Measurements from ENCODE around the gene TMEM198. TPM values are rescaled to one million over a fixed set of nuclear protein-coding genes. Genes with fewer than 3 reads are reported as not detected.

The TMEM198 gene
- polyA plus RNA-seq, 1 donor (not counting 4 experiments of a cell fraction or from before 2014, with no cell fraction given), result 0.81 TPM

GRCh38 chr2:219509780-219510511, 33.9 kb upstream of the TMEM198 start:
- H2AFZ ChIP-seq (ENCODE audit: control insufficient read depth, low read length), result no peak overlapping the region
- TF ChIP-seq EZH2 (IDR thresholded peaks at IDR 0.05; ENCODE audit: low read length) (peak; percentile 89), CTCF (optimal IDR thresholded peaks at IDR 0.05 in 1 of 3, IDR thresholded peaks at IDR 0.05 in 1 of 3, conservative IDR thresholded peaks at IDR 0.05 in 1 of 3; ENCODE audit: extremely low read depth in 1 of 3, insufficient read depth in 2 of 3, low read length in 3 of 3) (peak; percentile 77 to 94 (median 92))
- H3K79me2 ChIP-seq (ENCODE audit: control insufficient read depth, insufficient read depth, low read length), result no peaks in the 10 kb centered on the region
- no peak overlapping the region for H3K9ac ChIP-seq (ENCODE audit: control insufficient read depth, extremely low read depth, insufficient read depth, low read length)
- no peak overlapping the region for H3K4me3 ChIP-seq (ENCODE audit: control insufficient read depth in 2 of 3, extremely low read depth in 1 of 3, insufficient read depth in 2 of 3, low read depth in 1 of 3, low read length in 3 of 3)
- no peaks in the 10 kb centered on the region for H3K9me1 ChIP-seq (ENCODE audit: control insufficient read depth, extremely low read depth, insufficient read depth, low read length)
- FAIRE-seq, result no peak
- peaks cover 55% of the 10 kb centered on the region for H3K27me3 ChIP-seq (ENCODE audit: control insufficient read depth, extremely low read depth, insufficient read depth, low read length)
- no peaks in the 10 kb centered on the region for H3K9me3 ChIP-seq (ENCODE audit: control insufficient read depth, low read depth, low read length)
- H4K20me1 ChIP-seq (ENCODE audit: control insufficient read depth, extremely low read depth, insufficient read depth, low read length), result peaks cover 4% of the 10 kb centered on the region
- H3K4me1 ChIP-seq (ENCODE audit: control insufficient read depth, extremely low read depth, insufficient read depth, low read length), result no peaks in the 10 kb centered on the region
- H3K36me3 ChIP-seq (ENCODE audit: control insufficient read depth in 2 of 2, extremely low read depth in 1 of 2, insufficient read depth in 2 of 2, low read length in 2 of 2), result peaks cover 0 to 7% of the 10 kb centered on the region in 2 experiments
- dilution Hi-C loops (cut with MboI; ENCODE audit: extremely low pct_ligation_motif_present, low sequenced_read_pairs), result no loop called here
- H3K27ac ChIP-seq (ENCODE audit: control insufficient read depth, insufficient read depth, low read length), result no peak overlapping the region
- DNase-seq (ENCODE audit: low read depth, low spot score), result no peak
- H3K4me2 ChIP-seq (ENCODE audit: control insufficient read depth, extremely low read depth, insufficient read depth, low read depth, low read length), result peak overlapping the region; percentile 32

- Histone ChIP-seq H3K4me2 (ENCODE audit: control insufficient read depth, extremely low read depth, insufficient read depth, low read depth, low read length) (no peak overlapping the region), H3K27ac (ENCODE audit: control insufficient read depth, insufficient read depth, low read length) (no peak overlapping the region), H3K79me2 (ENCODE audit: control insufficient read depth, insufficient read depth, low read length) (no peaks in the 10 kb centered on the region), H3K9ac (ENCODE audit: control insufficient read depth, extremely low read depth, insufficient read depth, low read length) (no peak overlapping the region), H3K4me3 (ENCODE audit: control insufficient read depth in 2 of 3, extremely low read depth in 1 of 3, insufficient read depth in 2 of 3, low read depth in 1 of 3, low read length in 3 of 3) (no peak overlapping the region), H2AFZ (ENCODE audit: control insufficient read depth, low read length) (no peak overlapping the region), H3K27me3 (ENCODE audit: control insufficient read depth, extremely low read depth, insufficient read depth, low read length) (peaks cover 61% of the 10 kb centered on the region), H3K9me3 (ENCODE audit: control insufficient read depth, low read depth, low read length) (no peaks in the 10 kb centered on the region), H3K4me1 (ENCODE audit: control insufficient read depth, extremely low read depth, insufficient read depth, low read length) (no peaks in the 10 kb centered on the region), H4K20me1 (ENCODE audit: control insufficient read depth, extremely low read depth, insufficient read depth, low read length) (peaks cover 4% of the 10 kb centered on the region), H3K9me1 (ENCODE audit: control insufficient read depth, extremely low read depth, insufficient read depth, low read length) (no peaks in the 10 kb centered on the region), H3K36me3 (ENCODE audit: control insufficient read depth in 2 of 2, extremely low read depth in 1 of 2, insufficient read depth in 2 of 2, low read length in 2 of 2) (peaks cover 0 to 5% of the 10 kb centered on the region in 2 experiments)
- dilution Hi-C loops (cut with MboI; ENCODE audit: extremely low pct_ligation_motif_present, low sequenced_read_pairs), result no loop called here
- TF ChIP-seq CTCF (optimal IDR thresholded peaks at IDR 0.05 in 1 of 3, IDR thresholded peaks at IDR 0.05 in 1 of 3, conservative IDR thresholded peaks at IDR 0.05 in 1 of 3; ENCODE audit: extremely low read depth in 1 of 3, insufficient read depth in 2 of 3, low read length in 3 of 3) (no peak), EZH2 (IDR thresholded peaks at IDR 0.05; ENCODE audit: low read length) (peak; percentile 78)
- no peak for FAIRE-seq
- DNase-seq (ENCODE audit: low read depth, low spot score), result no peak
Measured at GRCh38 chr2:219510512-219511135, 33.2 kb upstream of the TMEM198 start.

Data from keratinocyte (primary cell).